H1 (cell line): ENCODE measurements around the gene SYNJ2. TPM values are rescaled to one million over a fixed set of nuclear protein-coding genes. Genes with fewer than 3 reads are reported as not detected.

Experiments used
- CBX8 ChIP-seq: fragments of 300-800, 300-1000 bp; sonication (generic); IDR thresholded peaks from 2 replicates; pipeline ENCODE4 v1.7.1; 2016; ENCODE audit warnings: low read depth, low read length, borderline replicate concordance
- CHD1 ChIP-seq: IDR thresholded peaks from 2 replicates; pipeline ENCODE4 v1.6.1; 2012; ENCODE audit warnings: low read depth, low read length, improper control_type of control experiment
- EP300 ChIP-seq, 2 experiments: IDR thresholded peaks; 1 replicate in 1 of 2; 2 replicates in 1 of 2; pipeline ENCODE4 v1.6.1; 2011 to 2012; ENCODE audit warnings: low read depth in 2 of 2, low read length in 2 of 2, mild to moderate bottlenecking in 2 of 2, borderline replicate concordance in 1 of 2, inconsistent platforms in 1 of 2, moderate library complexity in 1 of 2
- GABPA ChIP-seq: IDR thresholded peaks from 2 replicates; pipeline ENCODE4 v1.6.1; 2011; ENCODE audit warnings: mild to moderate bottlenecking, low read length, moderate library complexity, borderline replicate concordance; ENCODE audit not compliant: insufficient read depth
- GTF2F1 ChIP-seq: IDR thresholded peaks from 2 replicates; pipeline ENCODE4 v1.6.1; 2012; ENCODE audit warnings: low read depth, low read length, improper control_type of control experiment, borderline replicate concordance
- NRF1 ChIP-seq: IDR thresholded peaks from 2 replicates; pipeline ENCODE4 v1.6.1; 2011; ENCODE audit warnings: mild to moderate bottlenecking, low read depth, low read length, improper control_type of control experiment
- SP1 ChIP-seq: IDR thresholded peaks from 2 replicates; pipeline ENCODE4 v1.6.1; 2011; ENCODE audit warnings: low read depth, low read length
- SRF ChIP-seq: IDR thresholded peaks from 2 replicates; pipeline ENCODE4 v1.6.1; 2011; ENCODE audit warnings: mild to moderate bottlenecking, low read depth, low read length, moderate library complexity
- SUZ12 ChIP-seq: fragments of 200-600 bp; sonication (generic); IDR thresholded peaks from 2 replicates; pipeline ENCODE4 v1.6.1; 2012; ENCODE audit warnings: mild to moderate bottlenecking, inconsistent platforms, low read length, moderate library complexity, mixed read lengths
- polyA plus RNA-seq, 7 experiments: library from polyadenylated mRNA; depleted of rRNA in 3 of 7; stranded (reverse) in 5 of 7; unstranded in 2 of 7; fragments of >200 nt in 5 of 7; fragments of 200-250 nt in 2 of 7; gene quantifications; 1 replicate in 5 of 7; 2 replicates in 1 of 7; 4 replicates in 1 of 7; pipeline versions ENCODE4 v1.2.1 to v1.2.3, GENCODE V29; 2011 to 2013; ENCODE audit warnings: missing spikeins in 2 of 7, mixed read lengths in 2 of 7
- total RNA-seq: library from RNA; stranded (reverse); fragmentation: NEBNext Ultra II Directional; extraction: Animal tissue kit (Norgen Biotek cat#: 25700); gene quantifications from 2 replicates; pipeline ENCODE4 v1.2.1, GENCODE V29; 2021

Gene SYNJ2
- total and polyA plus RNA-seq, 2 of the 8 experiments (the other 6 are each of a cell fraction or from before 2014, with no cell fraction given): 3.7 to 13.9 TPM

DNA sequence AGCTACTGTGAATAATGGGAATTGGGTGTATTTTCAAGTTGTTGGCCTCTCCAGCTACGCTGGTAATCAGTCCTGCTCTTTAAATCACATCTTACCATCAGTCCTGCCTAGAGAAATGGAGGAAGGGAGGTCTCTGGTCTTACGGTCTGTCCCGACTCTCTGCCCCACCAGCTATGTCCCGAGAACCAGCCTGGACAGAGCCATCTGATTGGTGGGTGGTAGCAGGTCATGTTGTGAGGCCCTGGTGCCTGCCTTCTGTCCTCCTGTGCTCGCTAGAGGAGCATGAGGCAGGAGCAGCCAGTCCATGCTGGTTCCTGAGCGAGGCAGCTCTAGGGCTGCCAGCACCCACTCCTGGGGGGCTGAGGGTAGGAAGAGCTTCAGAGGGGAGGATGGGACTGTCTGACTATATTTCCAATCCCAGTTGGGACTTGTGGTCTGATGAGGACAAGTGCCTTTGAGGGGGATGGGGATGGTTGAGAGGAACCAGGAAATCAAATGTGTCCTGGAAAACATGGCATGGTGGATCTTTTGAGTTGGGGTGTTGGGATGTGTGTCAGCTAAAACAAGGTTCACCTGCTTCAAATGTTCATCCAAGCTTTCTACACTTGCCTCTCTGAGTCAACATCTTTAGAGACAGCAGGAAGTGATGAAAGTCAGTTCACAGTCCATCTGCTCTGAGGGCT is 33.0 kb downstream of the SYNJ2 start (continued):
- TF ChIP-seq GTF2F1 (no peak), SP1 (no peak), NRF1 (no peak), SUZ12 (no peak), EP300 (IDR thresholded peaks at IDR 0.05; ENCODE audit: borderline replicate concordance in 1 of 2, low read depth in 2 of 2, low read length in 2 of 2) (no peak), SRF (no peak), CHD1 (no peak), GABPA (no peak), CBX8 (no peak)
- TF ChIP-seq, all 59 proteins: peak for 0
